ENCODE measurements around the gene CAMTA1.

DNA sequence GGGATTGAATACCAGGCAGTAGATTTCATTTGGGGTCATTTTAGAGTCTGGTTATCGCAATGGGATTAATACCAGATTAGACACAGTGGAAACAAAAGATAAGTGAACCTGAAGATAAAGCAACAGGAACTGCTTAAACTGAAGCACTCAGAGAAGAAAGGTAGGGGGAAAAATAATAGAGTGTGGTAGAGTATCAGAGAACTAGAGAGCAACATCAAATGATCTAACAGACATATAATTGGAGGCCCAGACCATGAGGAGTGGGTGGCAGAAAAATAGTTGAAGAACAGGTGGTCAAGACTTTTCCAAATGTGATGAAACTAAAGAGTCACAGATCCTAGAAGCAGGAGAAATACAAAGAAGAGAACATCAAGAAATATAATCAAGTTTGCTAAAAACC lies 484.3 kb downstream of the CAMTA1 start:
- TF ChIP-seq, protein P1, sequence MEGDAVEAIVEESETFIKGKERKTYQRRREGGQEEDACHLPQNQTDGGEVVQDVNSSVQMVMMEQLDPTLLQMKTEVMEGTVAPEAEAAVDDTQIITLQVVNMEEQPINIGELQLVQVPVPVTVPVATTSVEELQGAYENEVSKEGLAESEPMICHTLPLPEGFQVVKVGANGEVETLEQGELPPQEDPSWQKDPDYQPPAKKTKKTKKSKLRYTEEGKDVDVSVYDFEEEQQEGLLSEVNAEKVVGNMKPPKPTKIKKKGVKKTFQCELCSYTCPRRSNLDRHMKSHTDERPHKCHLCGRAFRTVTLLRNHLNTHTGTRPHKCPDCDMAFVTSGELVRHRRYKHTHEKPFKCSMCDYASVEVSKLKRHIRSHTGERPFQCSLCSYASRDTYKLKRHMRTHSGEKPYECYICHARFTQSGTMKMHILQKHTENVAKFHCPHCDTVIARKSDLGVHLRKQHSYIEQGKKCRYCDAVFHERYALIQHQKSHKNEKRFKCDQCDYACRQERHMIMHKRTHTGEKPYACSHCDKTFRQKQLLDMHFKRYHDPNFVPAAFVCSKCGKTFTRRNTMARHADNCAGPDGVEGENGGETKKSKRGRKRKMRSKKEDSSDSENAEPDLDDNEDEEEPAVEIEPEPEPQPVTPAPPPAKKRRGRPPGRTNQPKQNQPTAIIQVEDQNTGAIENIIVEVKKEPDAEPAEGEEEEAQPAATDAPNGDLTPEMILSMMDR (IDR thresholded peaks at IDR 0.05): no peak
- no peak for TF ChIP-seq POLR2AphosphoS5 (IDR thresholded peaks at IDR 0.05; ENCODE audit: insufficient read depth in 1 of 2, low read depth in 1 of 2)
